ENCODE results near the gene ZNF578.
"Not testable (repeated sequence)": the region's sequence is repeated elsewhere in the genome, so short reads cannot be mapped to it uniquely, and the experiment has no call there.

The ZNF578 gene

DNA sequence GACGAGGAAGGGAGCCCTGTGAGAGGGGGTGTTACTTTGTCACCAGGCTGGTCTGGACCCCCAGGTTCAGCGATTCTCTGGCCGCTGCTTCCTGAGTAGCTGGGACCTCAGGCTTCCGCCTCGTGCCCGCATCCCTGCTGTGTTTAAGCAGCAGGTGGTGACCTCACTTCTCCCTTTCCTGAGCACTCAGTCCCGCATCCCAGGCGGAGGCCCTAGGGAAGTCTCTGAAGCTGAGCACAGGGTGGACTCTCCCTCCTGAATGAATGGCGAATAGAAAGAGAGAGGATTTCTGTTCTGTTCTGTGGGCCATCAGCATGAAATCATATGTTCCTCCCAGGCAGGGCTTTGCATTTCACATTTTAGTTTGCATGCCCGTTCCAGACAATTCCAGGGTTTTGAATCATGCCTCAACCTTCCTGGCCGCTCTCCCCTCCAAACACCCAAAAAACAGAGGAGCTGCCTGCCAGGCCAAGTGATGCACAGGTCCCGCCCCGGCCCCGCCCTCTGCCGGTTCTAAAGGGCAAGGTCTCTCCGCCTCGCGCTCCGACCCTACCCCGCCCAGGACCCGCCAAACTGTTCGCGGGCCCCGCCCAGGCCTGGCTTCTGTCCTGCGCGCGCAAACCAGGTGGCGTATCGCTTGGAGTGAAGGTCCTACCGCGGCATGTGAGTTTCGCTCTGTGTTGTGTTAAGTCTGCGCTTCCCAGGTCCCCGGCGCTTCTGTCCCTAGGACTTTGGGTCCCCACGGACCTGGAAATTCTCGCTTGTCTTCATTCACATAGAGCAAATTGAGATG lies 39.0 kb downstream of the ZNF578 start:
- H3K9me3 ChIP-seq (ENCODE audit: control insufficient read depth, insufficient read depth, low read length) = no peaks in the 10 kb centered on the region; the same call in none of the 2 replicates
- peak overlapping the region; percentile 77 for H3K9ac ChIP-seq (ENCODE audit: low read depth, low read length)
- no peaks in the 10 kb centered on the region for H3K4me1 ChIP-seq (ENCODE audit: insufficient read depth, low read length)
- no peaks in the 10 kb centered on the region for H3K36me3 ChIP-seq (ENCODE audit: insufficient read depth, low read length)

DNA sequence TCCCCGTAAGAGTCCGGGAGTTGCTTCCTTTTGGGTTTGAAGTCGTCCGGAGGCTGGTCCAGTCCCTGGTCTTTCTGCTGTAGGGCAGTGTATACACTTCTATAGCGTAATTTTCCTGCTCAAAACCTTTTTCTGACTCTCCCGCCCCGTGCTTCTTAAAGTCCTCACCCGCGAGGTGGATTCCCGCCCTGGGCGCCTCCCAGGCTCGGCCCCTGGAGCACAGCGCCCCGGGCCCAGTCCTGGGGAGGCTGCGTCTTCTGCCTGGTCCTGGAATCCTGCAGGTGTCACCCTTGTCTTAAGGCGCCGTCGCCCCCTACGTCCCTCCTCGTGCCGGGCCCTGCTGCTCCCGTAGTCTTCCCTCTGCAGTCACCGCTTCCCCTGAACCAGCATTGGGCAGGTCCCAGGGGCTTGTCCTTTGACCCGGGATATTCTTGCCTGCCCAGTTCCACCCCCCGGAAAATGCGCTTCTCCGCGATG lies 39.7 kb downstream of the ZNF578 start:
- Histone ChIP-seq H3K9me3 (ENCODE audit: control insufficient read depth, insufficient read depth, low read length) (no peaks in the 10 kb centered on the region; the same call in 1 of the 2 replicates), H3K4me1 (ENCODE audit: insufficient read depth, low read length) (no peaks in the 10 kb centered on the region), H3K36me3 (ENCODE audit: insufficient read depth, low read length) (no peaks in the 10 kb centered on the region), H3K9ac (ENCODE audit: low read depth, low read length) (peak overlapping the region; percentile 77)

DNA sequence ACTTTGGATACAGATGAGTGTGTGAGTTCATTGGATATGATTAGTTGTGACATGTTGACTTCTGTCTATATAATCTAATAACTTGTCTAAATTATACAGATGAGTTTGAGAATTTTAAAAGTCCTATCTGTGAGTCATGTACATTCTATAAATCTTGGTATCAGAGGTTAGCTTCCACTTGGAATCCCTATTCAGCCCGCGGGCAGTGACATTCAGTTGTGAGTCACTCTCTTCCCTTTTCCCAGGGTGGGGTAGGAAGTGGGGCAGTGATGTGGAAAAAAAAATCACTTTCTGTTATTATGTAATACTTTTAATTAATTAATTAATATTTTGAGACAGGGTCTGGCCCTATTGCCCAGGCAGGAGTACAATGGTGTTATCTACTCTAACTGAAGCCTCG lies 41.2 kb downstream of the ZNF578 start:
- Histone ChIP-seq H3K9ac (ENCODE audit: low read depth, low read length) (no peak overlapping the region), H3K9me3 (ENCODE audit: control insufficient read depth, insufficient read depth, low read length) (no peaks in the 10 kb centered on the region), H3K36me3 (ENCODE audit: insufficient read depth, low read length) (no peaks in the 10 kb centered on the region), H3K4me1 (ENCODE audit: insufficient read depth, low read length) (no peaks in the 10 kb centered on the region)

DNA sequence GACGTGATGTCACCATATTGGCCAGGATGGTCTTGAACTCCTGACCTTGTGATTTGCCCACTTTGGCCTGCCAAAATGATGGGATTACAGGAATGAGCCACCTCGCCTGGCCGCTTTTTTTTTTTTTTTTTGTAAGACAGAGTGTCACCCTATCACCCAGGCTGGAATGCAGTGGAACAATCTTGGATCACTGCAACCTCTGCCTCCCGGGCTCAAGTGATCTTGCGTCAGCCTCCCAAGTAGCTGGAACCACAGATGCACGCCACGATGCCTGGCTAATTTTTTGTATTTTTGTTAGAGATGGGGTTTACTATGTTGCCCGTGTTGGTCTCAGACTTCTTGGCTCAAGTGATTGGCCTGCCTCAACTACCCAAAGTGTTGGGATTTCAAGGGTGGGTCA lies 45.2 kb downstream of the ZNF578 start:
- H3K36me3 ChIP-seq (ENCODE audit: insufficient read depth, low read length) = no peaks in the 10 kb centered on the region
- H3K4me1 ChIP-seq (ENCODE audit: insufficient read depth, low read length) = no peaks in the 10 kb centered on the region
- H3K9ac ChIP-seq (ENCODE audit: low read depth, low read length) = no peak overlapping the region
- no peaks in the 10 kb centered on the region for H3K9me3 ChIP-seq (ENCODE audit: control insufficient read depth, insufficient read depth, low read length)

DNA sequence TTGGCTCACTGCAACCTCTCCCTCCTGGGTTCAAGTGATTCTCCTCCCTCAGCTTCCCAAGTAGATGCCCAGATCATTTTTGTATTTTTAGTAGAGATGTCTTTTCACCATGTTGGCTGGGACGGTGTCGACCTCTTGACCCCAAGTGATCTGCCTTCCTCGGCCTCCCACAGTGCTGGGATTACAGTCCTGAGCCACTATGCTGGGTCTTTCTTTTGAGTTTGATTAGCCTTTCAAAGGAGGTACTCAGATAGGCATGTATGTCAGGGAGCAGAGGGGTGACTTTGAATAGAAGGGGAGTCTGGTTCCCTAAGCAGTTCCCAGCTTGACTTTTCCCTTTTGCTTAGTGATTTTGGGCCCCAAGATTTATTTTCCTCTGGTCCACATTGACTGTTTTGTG lies 47.1 kb downstream of the ZNF578 start:
- not testable (repeated sequence) for H3K36me3 ChIP-seq (ENCODE audit: insufficient read depth, low read length); H3K4me1 ChIP-seq (ENCODE audit: insufficient read depth, low read length); H3K9ac ChIP-seq (ENCODE audit: low read depth, low read length); H3K9me3 ChIP-seq (ENCODE audit: control insufficient read depth, insufficient read depth, low read length)

DNA sequence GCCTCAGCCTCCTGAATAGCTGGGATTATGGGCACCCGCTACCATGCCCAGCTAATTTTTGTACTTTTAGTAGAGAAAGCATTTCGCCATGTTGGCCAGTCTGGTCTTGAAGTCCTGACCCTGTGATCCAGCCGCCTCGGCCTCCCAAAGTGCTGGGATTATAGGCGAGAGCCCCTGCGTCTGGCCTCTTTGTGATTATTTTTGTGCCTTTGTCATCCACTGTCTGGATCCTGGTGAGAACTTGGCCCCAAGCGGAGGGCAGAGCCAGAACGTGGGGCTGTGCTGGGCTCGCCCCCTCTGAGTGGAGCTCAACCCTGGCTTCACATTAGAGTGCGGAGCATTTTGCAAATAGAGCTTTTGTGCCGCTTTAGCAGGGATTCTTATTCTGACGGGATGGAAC lies 47.6 kb downstream of the ZNF578 start:
- H3K9ac ChIP-seq (ENCODE audit: low read depth, low read length); H3K4me1 ChIP-seq (ENCODE audit: insufficient read depth, low read length); H3K36me3 ChIP-seq (ENCODE audit: insufficient read depth, low read length); H3K9me3 ChIP-seq (ENCODE audit: control insufficient read depth, insufficient read depth, low read length): not testable (repeated sequence)

DNA sequence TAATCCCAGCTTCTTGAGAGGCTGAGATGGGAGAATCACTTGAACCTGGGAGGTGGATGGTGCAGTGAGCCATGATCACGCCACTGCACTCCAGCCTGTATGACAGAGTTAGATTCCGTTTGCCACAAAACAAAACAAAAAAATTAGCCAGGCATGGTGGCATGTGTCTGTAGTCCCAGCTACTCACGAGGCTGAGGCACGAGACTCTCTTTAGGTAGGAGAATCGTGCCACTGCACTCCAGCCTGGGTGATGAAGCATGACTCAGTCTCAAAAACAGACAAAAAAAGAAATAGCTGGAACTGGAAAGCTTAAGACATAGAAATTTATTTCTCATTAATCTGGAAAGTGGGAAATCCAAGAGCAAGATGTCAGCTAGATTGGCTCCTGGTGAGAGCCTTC lies 53.9 kb downstream of the ZNF578 start:
- H3K36me3 ChIP-seq (ENCODE audit: insufficient read depth, low read length) = peaks cover 6% of the 10 kb centered on the region; the same call in 1 of the 2 replicates
- no peaks in the 10 kb centered on the region; the same call in 1 of the 2 replicates for H3K9me3 ChIP-seq (ENCODE audit: control insufficient read depth, insufficient read depth, low read length)
- H3K4me1 ChIP-seq (ENCODE audit: insufficient read depth, low read length) = no peaks in the 10 kb centered on the region
- H3K9ac ChIP-seq (ENCODE audit: low read depth, low read length) = no peak overlapping the region

DNA sequence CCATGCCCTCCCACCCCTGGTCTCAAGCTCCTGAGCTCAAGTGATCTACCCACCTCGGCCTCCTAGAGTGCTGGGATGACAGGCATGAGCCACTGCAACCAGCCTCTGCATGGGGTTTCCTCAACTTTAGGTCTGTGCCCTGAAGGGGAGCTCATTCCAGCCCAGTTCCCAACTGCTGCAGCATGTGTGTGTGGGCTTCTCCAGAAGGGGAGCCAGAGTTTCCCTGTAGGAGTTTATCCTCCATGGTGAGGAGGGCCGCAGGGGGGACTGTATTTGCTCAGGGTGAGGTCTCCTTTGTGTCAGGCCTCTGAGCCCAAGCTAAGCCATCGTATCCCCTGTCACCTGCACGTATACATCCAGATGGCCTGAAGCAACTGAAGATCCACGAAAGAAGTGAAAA lies 62.8 kb downstream of the ZNF578 start:
- H3K9ac ChIP-seq (ENCODE audit: low read depth, low read length) = no peak overlapping the region
- H3K4me1 ChIP-seq (ENCODE audit: insufficient read depth, low read length) = peaks cover 18% of the 10 kb centered on the region
- no peaks in the 10 kb centered on the region for H3K9me3 ChIP-seq (ENCODE audit: control insufficient read depth, insufficient read depth, low read length)
- H3K36me3 ChIP-seq (ENCODE audit: insufficient read depth, low read length) = peaks cover 6% of the 10 kb centered on the region; the same call in 1 of the 2 replicates

DNA sequence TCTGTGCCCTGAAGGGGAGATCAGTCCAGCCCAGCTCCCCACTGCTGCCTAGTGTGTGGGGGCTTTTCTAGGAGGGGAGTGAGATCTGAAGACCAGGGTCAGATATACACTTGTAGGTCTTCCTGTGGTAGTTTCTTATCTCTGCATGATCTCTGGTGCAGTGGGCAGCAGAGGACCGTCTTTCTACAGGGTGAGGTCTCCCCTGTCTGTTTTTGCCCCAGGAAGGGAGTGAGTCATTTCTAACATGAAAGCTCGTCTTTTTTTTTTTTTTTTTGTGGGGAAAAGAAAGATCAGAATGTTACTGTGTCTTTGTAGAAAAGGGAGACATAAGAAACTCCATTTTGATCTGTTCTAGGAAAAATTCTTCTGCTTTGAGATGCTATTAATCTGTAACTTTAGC lies 65.3 kb downstream of the ZNF578 start:
- Histone ChIP-seq H3K36me3 (ENCODE audit: insufficient read depth, low read length) (no peaks in the 10 kb centered on the region), H3K9me3 (ENCODE audit: control insufficient read depth, insufficient read depth, low read length) (no peaks in the 10 kb centered on the region), H3K9ac (ENCODE audit: low read depth, low read length) (no peak overlapping the region), H3K4me1 (ENCODE audit: insufficient read depth, low read length) (peaks cover 18% of the 10 kb centered on the region)

DNA sequence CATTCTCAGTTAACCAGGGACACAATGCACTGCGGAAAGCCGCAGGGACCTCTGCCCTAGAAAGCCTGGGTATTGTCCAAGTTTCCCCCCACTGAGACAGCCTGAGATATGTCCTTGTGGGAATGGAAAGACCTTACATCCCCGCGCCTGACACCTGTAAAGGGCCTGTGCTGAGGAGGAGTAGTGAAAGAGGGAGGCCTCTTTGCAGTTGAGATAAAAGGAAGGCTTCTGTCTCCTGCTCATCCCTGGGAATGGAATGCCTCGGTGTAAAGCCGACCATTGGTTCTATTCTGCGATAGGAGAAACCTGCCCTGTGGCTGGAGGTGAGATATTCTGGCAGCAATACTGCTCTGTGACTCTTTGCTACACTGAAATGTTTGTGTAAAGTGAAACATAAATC lies 65.8 kb downstream of the ZNF578 start:
- not testable (repeated sequence) for H3K9me3 ChIP-seq (ENCODE audit: control insufficient read depth, insufficient read depth, low read length); H3K9ac ChIP-seq (ENCODE audit: low read depth, low read length); H3K36me3 ChIP-seq (ENCODE audit: insufficient read depth, low read length)
- H3K4me1 ChIP-seq (ENCODE audit: insufficient read depth, low read length) = peaks cover 18% of the 10 kb centered on the region

DNA sequence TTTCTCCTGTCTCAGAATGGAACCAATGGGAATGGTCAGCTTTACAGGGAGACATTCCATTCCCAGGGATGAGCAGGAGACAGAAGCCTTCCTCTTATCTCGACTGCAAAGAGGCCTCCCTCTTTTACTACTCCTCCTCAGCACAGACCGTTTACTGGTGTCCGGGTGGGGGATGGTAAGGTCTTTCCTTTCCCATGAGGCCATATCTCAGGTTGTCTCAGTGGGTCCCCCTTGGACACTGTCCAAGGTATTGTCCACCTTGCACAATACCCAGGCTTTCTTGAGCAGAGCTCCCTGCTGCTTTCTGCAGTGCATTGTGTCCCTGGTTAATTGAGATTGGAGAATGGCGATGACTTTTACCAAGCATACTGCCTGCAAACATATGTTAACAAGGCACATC lies 66.7 kb downstream of the ZNF578 start:
- Histone ChIP-seq H3K4me1 (ENCODE audit: insufficient read depth, low read length) (peaks cover 18% of the 10 kb centered on the region), H3K36me3 (ENCODE audit: insufficient read depth, low read length) (no peaks in the 10 kb centered on the region), H3K9me3 (ENCODE audit: control insufficient read depth, insufficient read depth, low read length) (no peaks in the 10 kb centered on the region), H3K9ac (ENCODE audit: low read depth, low read length) (no peak overlapping the region)

DNA sequence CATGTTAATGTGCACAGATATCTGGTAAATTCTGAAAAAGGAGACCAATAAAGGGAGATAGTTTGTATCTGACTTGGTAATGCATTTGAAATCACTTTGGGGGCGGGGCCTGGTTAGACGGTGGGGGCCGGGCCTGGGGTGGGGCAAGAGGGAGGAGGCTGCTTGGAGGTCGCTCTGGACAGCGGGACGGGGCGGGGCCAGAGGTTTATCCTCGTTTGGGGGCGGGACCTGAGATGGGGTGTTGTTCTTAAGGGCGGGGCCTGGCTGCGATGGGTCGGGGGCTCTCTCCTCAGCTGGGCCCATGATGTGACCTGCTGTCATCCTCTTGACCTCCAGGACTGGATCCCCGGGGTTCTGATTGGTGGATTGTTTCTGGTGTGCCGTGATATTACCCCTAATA lies 69.2 kb downstream of the ZNF578 start:
- no peaks in the 10 kb centered on the region for H3K9me3 ChIP-seq (ENCODE audit: control insufficient read depth, insufficient read depth, low read length)
- H3K36me3 ChIP-seq (ENCODE audit: insufficient read depth, low read length) = no peaks in the 10 kb centered on the region
- peaks cover 18% of the 10 kb centered on the region for H3K4me1 ChIP-seq (ENCODE audit: insufficient read depth, low read length)
- no peak overlapping the region for H3K9ac ChIP-seq (ENCODE audit: low read depth, low read length)

DNA sequence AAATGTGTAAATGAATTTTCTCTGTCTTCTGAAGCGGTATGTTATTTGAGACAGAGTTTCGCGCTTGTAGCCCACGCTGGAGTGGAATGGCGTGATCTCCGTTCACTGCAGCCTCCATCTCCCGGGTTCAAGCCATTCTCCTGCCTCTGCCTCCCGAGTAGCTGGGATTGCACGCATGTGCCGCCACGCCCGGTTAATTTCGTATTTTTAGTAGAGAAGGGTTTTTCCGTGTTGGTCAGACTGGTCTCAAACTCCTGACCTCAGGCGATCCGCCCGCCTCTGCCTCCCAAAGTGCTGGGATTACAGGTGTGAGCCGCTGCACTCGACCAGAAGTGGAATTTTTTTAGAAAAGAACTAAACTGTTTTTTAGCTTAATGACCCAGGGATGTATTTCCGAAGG lies 70.7 kb downstream of the ZNF578 start:
- H3K9me3 ChIP-seq (ENCODE audit: control insufficient read depth, insufficient read depth, low read length) = no peaks in the 10 kb centered on the region
- H3K9ac ChIP-seq (ENCODE audit: low read depth, low read length) = no peak overlapping the region
- peaks cover 12% of the 10 kb centered on the region for H3K4me1 ChIP-seq (ENCODE audit: insufficient read depth, low read length)
- no peaks in the 10 kb centered on the region for H3K36me3 ChIP-seq (ENCODE audit: insufficient read depth, low read length)

DNA sequence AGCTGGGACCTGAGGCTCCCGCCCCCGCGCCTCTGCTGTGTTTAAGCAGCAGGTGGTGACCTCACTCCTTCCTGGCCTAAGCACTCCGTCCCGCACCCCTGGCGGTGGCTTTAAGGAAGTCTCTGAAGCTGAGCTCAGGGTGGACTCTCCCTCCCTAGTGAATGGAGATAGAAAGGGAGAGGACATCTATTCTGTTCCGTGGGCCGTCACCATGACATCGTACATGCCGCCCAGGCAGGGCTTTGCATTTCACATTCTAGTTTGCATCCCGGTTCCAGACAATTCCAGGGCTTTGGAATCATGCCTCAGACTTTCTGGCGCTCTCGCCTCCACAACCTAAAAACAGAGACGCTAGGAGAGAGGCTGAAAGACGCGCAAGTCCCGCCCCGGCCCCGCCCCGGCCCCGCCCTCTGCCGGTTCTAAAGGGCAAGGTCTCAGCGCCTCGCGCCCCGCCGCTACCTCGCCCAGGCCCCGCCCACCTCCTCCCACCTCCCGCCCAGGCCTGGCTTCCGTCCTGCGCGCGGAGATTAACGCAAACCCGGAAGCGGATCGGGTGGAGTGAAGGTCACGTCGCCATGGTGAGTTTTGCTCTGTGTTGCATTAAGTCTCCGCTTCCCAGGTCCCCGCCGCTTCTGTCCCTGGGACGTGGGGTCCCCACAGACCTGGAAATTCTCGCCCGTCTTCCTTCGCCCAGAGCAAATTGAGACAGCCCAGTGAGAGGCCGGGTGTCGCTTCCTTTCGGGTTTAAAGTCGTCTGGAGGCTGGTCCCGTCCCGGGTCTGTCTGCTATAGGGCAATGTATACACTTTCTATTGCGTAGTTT lies 74.0 kb downstream of the ZNF578 start, which contains the start of gene ZNF808:
Gene ZNF808 (plus strand): TSS at position 535 of the 822 bp plus-strand sequence. CDS start 15,617 bp downstream, outside the sequence.
- Histone ChIP-seq H3K9ac (ENCODE audit: low read depth, low read length) (peak within 1 kb of the TSS; percentile 94), H3K4me1 (ENCODE audit: insufficient read depth, low read length) (no peaks in the 10 kb centered on the region), H3K36me3 (ENCODE audit: insufficient read depth, low read length) (no peaks in the 10 kb centered on the region), H3K9me3 (ENCODE audit: control insufficient read depth, insufficient read depth, low read length) (no peaks in the 10 kb centered on the region)

DNA sequence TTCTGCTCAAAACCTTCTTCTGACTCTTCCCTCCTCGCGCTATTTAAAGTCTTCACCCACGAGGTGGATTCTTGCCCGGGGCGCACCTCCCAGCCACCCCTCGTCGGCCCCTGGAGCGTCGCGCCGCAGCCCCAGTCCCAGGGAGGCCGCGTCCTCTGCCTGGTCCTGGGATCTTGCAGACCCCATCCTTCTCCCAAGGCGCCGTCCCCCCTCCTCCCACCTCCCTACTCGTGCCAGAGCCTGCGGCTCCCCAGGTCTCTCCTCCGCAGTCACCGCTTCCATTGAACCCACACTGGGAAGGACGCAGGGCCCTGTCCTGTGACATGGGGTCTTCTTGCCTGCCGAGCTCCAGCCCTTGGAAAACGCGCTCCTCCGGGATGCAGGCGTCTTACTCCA lies 74.6 kb downstream of the ZNF578 start:
- H3K9me3 ChIP-seq (ENCODE audit: control insufficient read depth, insufficient read depth, low read length) = no peaks in the 10 kb centered on the region
- no peaks in the 10 kb centered on the region for H3K36me3 ChIP-seq (ENCODE audit: insufficient read depth, low read length)
- peak overlapping the region; percentile 94 for H3K9ac ChIP-seq (ENCODE audit: low read depth, low read length)
- no peaks in the 10 kb centered on the region for H3K4me1 ChIP-seq (ENCODE audit: insufficient read depth, low read length)
